ENCODE measurements around the gene LRMDA. TPM values are rescaled to one million over a fixed set of nuclear protein-coding genes. Genes with fewer than 3 reads are reported as not detected.

The LRMDA gene
- total and polyA plus RNA-seq, 2 donors from 2014 or later = 23.2 to 48.6 TPM

DNA sequence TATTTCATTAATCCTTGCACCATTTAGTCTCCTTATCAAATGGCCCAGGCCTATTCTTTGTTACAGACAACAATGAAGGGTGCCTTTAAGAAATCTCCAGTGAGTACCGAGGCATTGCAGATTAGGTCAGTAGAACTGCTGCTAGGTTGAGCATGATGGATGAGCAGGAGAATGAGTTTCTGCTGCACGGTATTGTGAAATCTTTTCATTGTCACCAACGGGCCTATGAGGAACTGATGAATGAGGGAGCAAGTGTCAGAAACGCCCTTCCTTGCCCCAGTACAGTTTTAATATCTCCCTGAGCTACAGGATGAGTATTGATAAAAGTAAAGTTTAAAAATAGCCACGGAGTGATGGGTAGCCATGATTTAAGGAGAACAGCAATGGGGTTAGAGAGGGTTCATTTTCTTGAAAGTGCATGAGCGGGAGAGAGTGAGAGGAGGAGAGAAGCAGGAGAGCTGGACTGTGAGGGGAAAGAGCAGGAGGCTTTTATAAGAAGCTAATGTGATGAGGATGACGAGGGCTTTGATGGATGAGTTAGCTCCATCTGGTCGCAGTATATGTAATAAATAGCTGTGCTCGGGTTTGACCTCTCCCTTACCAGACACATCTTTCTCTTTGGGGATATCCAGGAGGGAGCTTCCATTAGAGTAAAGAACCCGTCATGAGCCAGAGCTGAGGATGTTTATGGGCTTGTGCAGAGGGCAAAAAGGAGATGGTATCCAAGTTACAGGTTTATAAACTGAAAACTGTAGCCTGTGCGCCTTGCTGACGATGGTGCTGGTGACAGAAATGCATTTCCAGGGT is 526.1 kb downstream of the LRMDA start:
- FAIRE-seq (no peak), DNase-seq (peak in 3 of 5 donors; percentile 33 to 65 (median 39))
- Histone ChIP-seq H3K9me3 (ENCODE audit: control insufficient read depth in 2 of 3, insufficient read depth in 1 of 3, low read length in 3 of 3) (no peaks in the 10 kb centered on the region), H3K9ac (ENCODE audit: low read length in 3 of 3) (no peak overlapping the region), H3K4me3 (ENCODE audit: low read length in 3 of 3) (no peak overlapping the region), H3K4me1 (ENCODE audit: control insufficient read depth in 2 of 3, insufficient read depth in 2 of 3, low read depth in 1 of 3, low read length in 3 of 3) (no peaks in the 10 kb centered on the region), H3K27me3 (ENCODE audit: control insufficient read depth, insufficient read depth, low read length) (no peaks in the 10 kb centered on the region), H3K36me3 (ENCODE audit: control insufficient read depth in 2 of 3, insufficient read depth in 3 of 3, low read length in 3 of 3) (no peaks in the 10 kb centered on the region), H3K27ac (ENCODE audit: low read depth in 2 of 2, low read length in 2 of 2) (no peak overlapping the region)
- TF ChIP-seq, protein P1, sequence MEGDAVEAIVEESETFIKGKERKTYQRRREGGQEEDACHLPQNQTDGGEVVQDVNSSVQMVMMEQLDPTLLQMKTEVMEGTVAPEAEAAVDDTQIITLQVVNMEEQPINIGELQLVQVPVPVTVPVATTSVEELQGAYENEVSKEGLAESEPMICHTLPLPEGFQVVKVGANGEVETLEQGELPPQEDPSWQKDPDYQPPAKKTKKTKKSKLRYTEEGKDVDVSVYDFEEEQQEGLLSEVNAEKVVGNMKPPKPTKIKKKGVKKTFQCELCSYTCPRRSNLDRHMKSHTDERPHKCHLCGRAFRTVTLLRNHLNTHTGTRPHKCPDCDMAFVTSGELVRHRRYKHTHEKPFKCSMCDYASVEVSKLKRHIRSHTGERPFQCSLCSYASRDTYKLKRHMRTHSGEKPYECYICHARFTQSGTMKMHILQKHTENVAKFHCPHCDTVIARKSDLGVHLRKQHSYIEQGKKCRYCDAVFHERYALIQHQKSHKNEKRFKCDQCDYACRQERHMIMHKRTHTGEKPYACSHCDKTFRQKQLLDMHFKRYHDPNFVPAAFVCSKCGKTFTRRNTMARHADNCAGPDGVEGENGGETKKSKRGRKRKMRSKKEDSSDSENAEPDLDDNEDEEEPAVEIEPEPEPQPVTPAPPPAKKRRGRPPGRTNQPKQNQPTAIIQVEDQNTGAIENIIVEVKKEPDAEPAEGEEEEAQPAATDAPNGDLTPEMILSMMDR (IDR thresholded peaks at IDR 0.05; ENCODE audit: borderline replicate concordance, extremely low read depth, insufficient read depth) = no peak
- intact Hi-C loops (cut with DNase I) = no loop called here

- no peak overlapping the region for H3K4me3 ChIP-seq (ENCODE audit: low read length in 3 of 3)
- no peaks in the 10 kb centered on the region for H3K36me3 ChIP-seq (ENCODE audit: control insufficient read depth in 2 of 3, insufficient read depth in 3 of 3, low read length in 3 of 3)
- H3K27me3 ChIP-seq (ENCODE audit: control insufficient read depth, insufficient read depth, low read length) = no peaks in the 10 kb centered on the region
- FAIRE-seq (no peak), DNase-seq (no peak)
- H3K4me1 ChIP-seq (ENCODE audit: control insufficient read depth in 2 of 3, insufficient read depth in 2 of 3, low read depth in 1 of 3, low read length in 3 of 3) = no peaks in the 10 kb centered on the region
- no peak overlapping the region for H3K27ac ChIP-seq (ENCODE audit: low read depth in 2 of 2, low read length in 2 of 2)
- intact Hi-C loops (cut with DNase I) = no loop called here
- H3K9ac ChIP-seq (ENCODE audit: low read length in 3 of 3) = no peak overlapping the region
- TF ChIP-seq, protein P1 (IDR thresholded peaks at IDR 0.05; ENCODE audit: borderline replicate concordance, extremely low read depth, insufficient read depth) = no peak
- H3K9me3 ChIP-seq (ENCODE audit: control insufficient read depth in 2 of 3, insufficient read depth in 1 of 3, low read length in 3 of 3) = no peaks in the 10 kb centered on the region
Observed at GRCh38 chr10:75959209-75959608, 527.8 kb downstream of the LRMDA start.

- no peak overlapping the region for H3K9ac ChIP-seq (ENCODE audit: low read length in 3 of 3)
- TF ChIP-seq, protein P1 (IDR thresholded peaks at IDR 0.05; ENCODE audit: borderline replicate concordance, extremely low read depth, insufficient read depth) = no peak
- H3K27me3 ChIP-seq (ENCODE audit: control insufficient read depth, insufficient read depth, low read length) = no peaks in the 10 kb centered on the region
- no peak overlapping the region for H3K27ac ChIP-seq (ENCODE audit: low read depth in 2 of 2, low read length in 2 of 2)
- no peak overlapping the region for H3K4me3 ChIP-seq (ENCODE audit: low read length in 3 of 3)
- no peaks in the 10 kb centered on the region for H3K4me1 ChIP-seq (ENCODE audit: control insufficient read depth in 2 of 3, insufficient read depth in 2 of 3, low read depth in 1 of 3, low read length in 3 of 3)
- DNase-seq = no peak
- FAIRE-seq = no peak
- intact Hi-C loops (cut with DNase I) = no loop called here
- H3K9me3 ChIP-seq (ENCODE audit: control insufficient read depth in 2 of 3, insufficient read depth in 1 of 3, low read length in 3 of 3) = no peaks in the 10 kb centered on the region
- no peaks in the 10 kb centered on the region for H3K36me3 ChIP-seq (ENCODE audit: control insufficient read depth in 2 of 3, insufficient read depth in 3 of 3, low read length in 3 of 3)
Observed at GRCh38 chr10:75959912-75960311, 528.5 kb downstream of the LRMDA start.
